Heart right ventricle (tissue), 16 donors: ENCODE data around the gene DAW1. TPM values are rescaled to one million over a fixed set of nuclear protein-coding genes. Genes with fewer than 3 reads are reported as not detected.

Experiments used
- ATAC-seq, 8 donors: fragments of 200-7000 bp; cut with Tn5 transposase; one replicate each; pipeline ENCODE4 v1.9.1; 2020; ENCODE audit warnings: mild to moderate bottlenecking in 8 of 8, moderate library complexity in 8 of 8, moderate number of reproducible peaks in 1 of 8
- DNase-seq, 2 donors: peaks; one replicate each; pipeline ENCODE4 v3.0.0-alpha.2; 2020
- H3K27ac ChIP-seq, 10 donors: fragments of 200-600 bp; sonication (generic) in 2 of 10; one replicate each; pipeline versions ENCODE4 v1.5.0 to v1.8.0; 2020 to 2022; ENCODE audit warnings: mild to moderate bottlenecking in 3 of 10
- H3K27me3 ChIP-seq, 7 donors: fragments of 200-600 bp; one replicate each; pipeline ENCODE4 v1.8.0; 2021 to 2022; ENCODE audit warnings: mild to moderate bottlenecking in 2 of 7
- H3K36me3 ChIP-seq, 9 donors: fragments of 200-600 bp; sonication (generic) in 1 of 9; one replicate each; pipeline versions ENCODE4 v1.5.0 to v1.8.0; 2020 to 2022; ENCODE audit warnings: mild to moderate bottlenecking in 2 of 9
- H3K4me1 ChIP-seq, 9 donors: fragments of 200-600 bp; sonication (generic) in 1 of 9; one replicate each; pipeline versions ENCODE4 v1.5.0 to v1.8.0; 2020 to 2022; ENCODE audit warnings: mild to moderate bottlenecking in 4 of 9
- H3K4me3 ChIP-seq, 10 donors: fragments of 200-600 bp; sonication (generic) in 2 of 10; one replicate each; pipeline versions ENCODE4 v1.5.0 to v1.8.0; 2020 to 2022; ENCODE audit warnings: mild to moderate bottlenecking in 7 of 10, moderate library complexity in 2 of 10
- H3K9me3 ChIP-seq, 11 donors: fragments of 200-600 bp in 10 of 11; sonication (generic) in 2 of 11; one replicate each; pipeline versions ENCODE4 v1.5.0 to v1.8.0; 2013 to 2022; ENCODE audit warnings: mild to moderate bottlenecking in 2 of 11, control low read depth in 1 of 11, moderate library complexity in 1 of 11
- WGBS, 2 donors: extraction: QIAGEN DNeasy Blood & Tissue Kit; methylation state at CpG; one replicate each; pipeline ENCODE4 v1.1.7; 2013; ENCODE audit warnings: inconsistent platforms in 1 of 2; 5-methylcytosine and 5-hydroxymethylcytosine counted together
- intact Hi-C, 10 donors: fragments of 100-400 bp; cut with DNase I; formaldehyde crosslinking; loops; one replicate each; pipeline versions ENCODE4 v1.11.1 to v1.14.2; 2022
- polyA plus RNA-seq, 2 donors: library from polyadenylated mRNA; stranded (reverse); fragments of 200-250 nt; gene quantifications; one replicate each; pipeline ENCODE4 v1.2.3, GENCODE V29; 2013
- total RNA-seq, 10 donors: library from RNA; stranded (reverse); fragmentation: NEBNext Ultra II Directional in 3 of 10; extraction: Animal tissue kit (Norgen Biotek cat#: 25700) in 3 of 10; gene quantifications; one replicate each; pipeline versions ENCODE4 v1.2.1 to v1.2.4, GENCODE V29; 2021 to 2023
- TF ChIP-seq, protein P1 (sequence below), 9 donors: fragments of 200-600 bp; sonication (generic) in 2 of 9; IDR thresholded peaks; one replicate each; pipeline versions ENCODE4 v1.5.0 to v1.8.0; 2021 to 2022; ENCODE audit warnings: antibody characterized with exemption in 9 of 9, mild to moderate bottlenecking in 5 of 9, moderate library complexity in 1 of 9
- donor health status: Arrhythmogenic right ventricular cardiomyopathy.
- donor health status: ischemic (EF 13 %, LVEDD 7.1; RV severe dilation, severe dysfunction).
- donor health status: healthy with polysubstance abuse.
- donor health status: DM: no; HTN: yes; CAD: no.
- donor health status: DM: no; HTN: no; CAD: no.
- donor health status: ischemic (EF 25% LVEDD 6.9; RV normal size, moderate dysfunction).
- donor health status: ischemic (EF 25% LVEDD 5.7; RV mildly dilated, moderate dysfunction).
- donor health status: healthy.
- donor health status: DM: yes; HTN: yes; CAD: no.
- donor health status: Ischemic cardiomyopathy.
- donor health status: ischemic (EF 35%, LVEDD 5.7; RV mildly dilated, moderate dysfunction).
- donor health status: nonischemic (EF 11% LVEDD 7.7; RV severe dilation, severe dysfunction).
- donor health status: DM: yes; HTN: yes; CAD: no.
- donor health status: PGD.
- donor health status: ischemic (EF 29% LVEDD 5.4; RV normal size, mild dysfunction).
- donor health status: nonischemic (EF 23%, LVEDD 6.1; RV moderate dilation, normal function).

Gene DAW1
- total and polyA plus RNA-seq, 12 donors = 0.14 to 0.50 (median 0.22) TPM; not detected in 7

DNA sequence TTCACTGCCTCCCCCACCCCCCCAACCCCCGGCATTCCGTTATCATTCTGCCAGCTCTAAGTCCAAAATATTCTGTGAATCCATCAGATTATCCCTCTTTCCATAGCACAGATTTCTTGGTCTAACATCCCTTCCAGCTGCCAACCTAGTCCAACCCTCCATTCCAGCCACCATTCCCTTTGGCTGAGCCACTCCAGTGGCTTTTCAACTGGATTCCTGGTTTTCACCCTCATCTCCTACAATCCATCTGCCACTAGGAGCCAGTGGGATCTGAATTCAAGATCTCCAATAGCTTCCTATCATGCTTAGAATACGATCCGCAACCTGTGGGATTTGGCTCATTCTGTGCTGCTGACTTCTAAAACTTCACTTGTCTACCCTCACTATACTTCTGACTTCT is 1.2 kb downstream of the DAW1 start:
- TF ChIP-seq, protein P1, sequence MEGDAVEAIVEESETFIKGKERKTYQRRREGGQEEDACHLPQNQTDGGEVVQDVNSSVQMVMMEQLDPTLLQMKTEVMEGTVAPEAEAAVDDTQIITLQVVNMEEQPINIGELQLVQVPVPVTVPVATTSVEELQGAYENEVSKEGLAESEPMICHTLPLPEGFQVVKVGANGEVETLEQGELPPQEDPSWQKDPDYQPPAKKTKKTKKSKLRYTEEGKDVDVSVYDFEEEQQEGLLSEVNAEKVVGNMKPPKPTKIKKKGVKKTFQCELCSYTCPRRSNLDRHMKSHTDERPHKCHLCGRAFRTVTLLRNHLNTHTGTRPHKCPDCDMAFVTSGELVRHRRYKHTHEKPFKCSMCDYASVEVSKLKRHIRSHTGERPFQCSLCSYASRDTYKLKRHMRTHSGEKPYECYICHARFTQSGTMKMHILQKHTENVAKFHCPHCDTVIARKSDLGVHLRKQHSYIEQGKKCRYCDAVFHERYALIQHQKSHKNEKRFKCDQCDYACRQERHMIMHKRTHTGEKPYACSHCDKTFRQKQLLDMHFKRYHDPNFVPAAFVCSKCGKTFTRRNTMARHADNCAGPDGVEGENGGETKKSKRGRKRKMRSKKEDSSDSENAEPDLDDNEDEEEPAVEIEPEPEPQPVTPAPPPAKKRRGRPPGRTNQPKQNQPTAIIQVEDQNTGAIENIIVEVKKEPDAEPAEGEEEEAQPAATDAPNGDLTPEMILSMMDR (IDR thresholded peaks at IDR 0.05) = no peak
- intact Hi-C loops = no loop called here

DNA sequence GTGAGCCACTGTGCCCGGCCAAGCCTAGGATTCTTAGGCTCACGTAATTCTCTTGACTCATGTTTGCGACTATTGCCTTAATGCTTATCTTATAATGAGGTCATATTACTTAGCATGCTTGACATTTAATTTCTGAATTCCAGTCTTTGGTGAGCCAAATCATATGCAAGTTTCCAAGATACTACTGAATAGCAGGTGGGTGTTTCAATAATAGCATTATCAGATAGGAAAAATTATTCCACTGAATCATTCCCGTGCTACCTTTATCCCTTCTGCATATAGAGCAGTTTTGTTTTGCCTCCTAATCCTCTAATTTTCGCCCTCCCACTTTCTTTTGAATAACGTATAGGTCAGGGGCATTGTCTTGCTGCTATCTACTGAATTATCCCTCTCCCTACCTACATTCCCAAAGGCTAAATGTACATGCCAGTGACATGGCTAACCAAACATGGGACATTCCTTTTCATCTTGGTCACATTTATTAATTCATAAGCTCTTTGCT is 4.9 kb downstream of the DAW1 start:
- intact Hi-C loops = no loop called here
- Histone ChIP-seq H3K4me3 (no peak overlapping the region), H3K27me3 (peaks cover 0 to 16% (median 6%) of the 10 kb centered on the region in 7 donors), H3K4me1 (peaks cover 0 to 7% (median 3%) of the 10 kb centered on the region in 9 donors), H3K9me3 (no peaks in the 10 kb centered on the region), H3K27ac (peak overlapping the region in 6 of 10 donors; percentile 31 to 78 (median 70)), H3K36me3 (no peaks in the 10 kb centered on the region)
- TF ChIP-seq, protein P1 (IDR thresholded peaks at IDR 0.05) = no peak
- DNase-seq (no peak), ATAC-seq (peak in 5 of 8 donors; percentile 34 to 77 (median 50))
- WGBS, 2 donors = 66 to 73% methylated on average over 6 of the region's 6 CpGs

More for the DNA sequence above, 1.2 kb downstream of the DAW1 start:
- no peak for DNase-seq
- ATAC-seq = no peak
- H3K27me3 ChIP-seq = peaks cover 0 to 26% (median 11%) of the 10 kb centered on the region in 7 donors
- H3K4me1 ChIP-seq = peaks cover 0 to 11% (median 6%) of the 10 kb centered on the region in 9 donors
- H3K9me3 ChIP-seq = no peaks in the 10 kb centered on the region
- no peak overlapping the region for H3K27ac ChIP-seq
- 90% methylated on average over 4 of the region's 4 CpGs for WGBS, 2 donors
- H3K4me3 ChIP-seq = no peak overlapping the region
- no peaks in the 10 kb centered on the region for H3K36me3 ChIP-seq

DNA sequence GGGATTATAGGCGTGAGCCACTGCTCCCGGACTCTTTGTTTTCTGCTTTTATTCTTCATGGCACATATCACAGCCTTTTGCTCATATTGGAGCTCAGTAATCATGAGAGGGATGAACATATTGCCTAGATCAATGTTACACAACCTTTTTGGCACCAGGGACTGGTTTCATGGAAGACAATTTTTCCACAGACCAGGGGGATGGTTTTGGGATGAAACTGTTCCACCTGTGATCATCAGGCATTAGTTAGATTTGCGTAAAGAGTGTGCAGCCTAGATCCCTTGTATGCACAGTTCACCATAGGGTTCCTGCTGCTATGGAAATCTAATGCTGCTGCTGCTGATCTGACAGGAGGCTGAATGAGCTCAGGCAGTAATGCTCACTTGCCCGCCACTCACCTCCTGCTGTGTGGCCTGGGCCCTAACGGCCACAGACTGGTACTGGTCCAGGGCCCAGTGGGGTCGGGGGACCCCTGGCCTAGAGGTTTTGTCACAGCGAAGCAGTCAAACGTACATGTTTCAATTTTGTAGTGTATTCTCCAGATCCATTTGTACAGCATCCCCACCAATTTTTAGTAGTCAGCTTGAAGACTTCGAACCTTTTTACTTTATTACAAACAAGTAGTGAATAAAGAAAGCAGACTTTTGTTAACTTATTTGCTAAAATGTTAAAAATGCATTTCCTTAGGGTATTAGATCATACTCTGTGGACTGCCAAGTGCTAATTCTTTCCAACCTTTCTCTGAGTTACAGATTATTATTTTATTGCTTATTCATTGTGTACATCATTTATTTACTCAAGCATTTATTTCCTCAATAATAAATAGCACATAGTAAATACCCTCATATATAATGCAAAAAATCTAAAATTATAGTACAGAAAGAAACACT is 6.2 kb downstream of the DAW1 start:
- WGBS, 2 donors = 58 to 64% methylated on average over 9 of the region's 9 CpGs
- Histone ChIP-seq H3K27me3 (peaks cover 0 to 6% (median 0%) of the 10 kb centered on the region in 7 donors), H3K9me3 (no peaks in the 10 kb centered on the region), H3K27ac (peak overlapping the region in 9 of 10 donors; percentile 27 to 78 (median 65)), H3K4me1 (peaks cover 0 to 7% (median 0%) of the 10 kb centered on the region in 9 donors), H3K4me3 (no peak overlapping the region), H3K36me3 (no peaks in the 10 kb centered on the region)
- intact Hi-C loops = no loop called here
- peak; percentile 30 to 77 (median 66) for ATAC-seq
- no peak for DNase-seq
- TF ChIP-seq, protein P1 (IDR thresholded peaks at IDR 0.05) = no peak

DNA sequence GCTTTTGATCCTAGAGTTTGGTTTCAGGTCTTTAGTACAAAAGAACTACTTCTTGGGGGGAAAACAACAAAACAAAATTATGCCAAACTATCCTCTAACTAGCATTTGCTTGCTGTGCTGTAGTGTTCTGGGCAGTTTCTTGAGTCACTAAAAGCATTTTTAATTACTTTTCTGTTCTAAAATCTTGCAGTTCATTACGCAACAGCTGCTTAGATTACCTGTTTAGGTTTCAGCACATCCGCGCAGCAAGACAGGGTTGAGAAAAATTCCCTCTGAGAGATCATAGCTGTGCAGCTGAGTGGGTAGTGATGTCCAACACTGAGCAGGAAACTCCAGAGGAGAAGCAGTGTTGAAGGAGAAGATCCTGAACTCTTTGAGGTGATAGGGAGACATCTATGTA is 9.0 kb downstream of the DAW1 start:
- TF ChIP-seq, protein P1 (IDR thresholded peaks at IDR 0.05) = no peak
- intact Hi-C loops = no loop called here
- no peaks in the 10 kb centered on the region for H3K36me3 ChIP-seq
- H3K9me3 ChIP-seq = no peaks in the 10 kb centered on the region
- H3K4me3 ChIP-seq = no peak overlapping the region
- DNase-seq (no peak), ATAC-seq (no peak)
- 79 to 86% methylated on average over 3 of the region's 3 CpGs for WGBS, 2 donors
- H3K4me1 ChIP-seq = peaks cover 0 to 7% (median 0%) of the 10 kb centered on the region in 9 donors
- H3K27me3 ChIP-seq = no peaks in the 10 kb centered on the region
- no peak overlapping the region for H3K27ac ChIP-seq
